ENCODE data around the gene GDF10. TPM values are rescaled to one million over a fixed set of nuclear protein-coding genes. Genes with fewer than 3 reads are reported as not detected.
A peak's percentile ranks its signal among the peaks of the same experiment; 100 is the strongest.

The GDF10 gene
- total RNA-seq, 1 experiment from 2014 or later = 0.24 TPM

- no peak for DNase-seq (ENCODE audit: low spot score)
- Mint-ChIP-seq H3K27ac (no peak overlapping the region), H3K36me3 (no peaks in the 10 kb centered on the region), H3K4me3 (no peak overlapping the region), H3K4me1 (peaks cover 33% of the 10 kb centered on the region), H3K9me3 (no peaks in the 10 kb centered on the region), H3K27me3 (ENCODE audit: low read depth) (no peaks in the 10 kb centered on the region; the same call in 1 of the 2 replicates)
- ChIA-PET POLR2A (no interaction called here), CTCF (interaction anchor here (1.0 to 2.9 kb wide), 4 partner anchors 9 to 261 kb away, joined by 3 to 15 read pairs (median 5); partner anchors contain the start of gene GDF10)
- no peak for TF ChIP-seq CTCF (IDR thresholded peaks at IDR 0.05)
- TF ChIP-seq ZNF317 (CRISPR knock-in tag; IDR thresholded peaks at IDR 0.05; ENCODE audit: borderline replicate concordance, low read depth) = no peak
- no peak for TF ChIP-seq IRF2 (CRISPR knock-in tag; IDR thresholded peaks at IDR 0.05; ENCODE audit: borderline replicate concordance, low read depth)
- TF ChIP-seq ZSCAN18 (CRISPR knock-in tag; IDR thresholded peaks at IDR 0.05) = no peak
- ATAC-seq = no peak
Measured at GRCh38 chr10:47308775-47309174, 8.8 kb downstream of the GDF10 start.

- ChIA-PET CTCF (interaction anchor here (1.0 to 3.9 kb wide), 6 partner anchors 10 to 314 kb away, joined by 3 to 37 read pairs (median 6); partner anchors contain the start of gene GDF10), POLR2A (no interaction called here)
- Mint-ChIP-seq H3K27me3 (ENCODE audit: low read depth) (no peaks in the 10 kb centered on the region; the same call in 1 of the 2 replicates), H3K9me3 (no peaks in the 10 kb centered on the region), H3K27ac (no peak overlapping the region), H3K36me3 (no peaks in the 10 kb centered on the region), H3K4me1 (peaks cover 33% of the 10 kb centered on the region), H3K4me3 (no peak overlapping the region)
- TF ChIP-seq CREB1 (CRISPR knock-in tag; IDR thresholded peaks at IDR 0.05) (no peak), NFYB (CRISPR knock-in tag; conservative IDR thresholded peaks at IDR 0.05; ENCODE audit: low read depth) (no peak), HMGA2 (CRISPR knock-in tag; IDR thresholded peaks at IDR 0.05) (no peak), ETV6 (CRISPR knock-in tag; IDR thresholded peaks at IDR 0.05) (no peak), HMGXB4 (CRISPR knock-in tag; IDR thresholded peaks at IDR 0.05) (no peak), ZBTB43 (CRISPR knock-in tag; IDR thresholded peaks at IDR 0.05) (no peak), ESRRA (CRISPR knock-in tag; IDR thresholded peaks at IDR 0.05; ENCODE audit: borderline replicate concordance) (no peak), STAT6 (CRISPR knock-in tag; conservative IDR thresholded peaks at IDR 0.05; ENCODE audit: low read depth) (no peak), PRRX2 (CRISPR knock-in tag; IDR thresholded peaks at IDR 0.05) (no peak), JUN (CRISPR knock-in tag; IDR thresholded peaks at IDR 0.05) (no peak), SMAD3 (CRISPR knock-in tag; IDR thresholded peaks at IDR 0.05; ENCODE audit: borderline replicate concordance) (no peak), ZNF232 (CRISPR knock-in tag; IDR thresholded peaks at IDR 0.05) (no peak), USF2 (CRISPR knock-in tag; IDR thresholded peaks at IDR 0.05) (no peak), USF1 (CRISPR knock-in tag; IDR thresholded peaks at IDR 0.05) (no peak)
- DNase-seq (ENCODE audit: low spot score) (peak; percentile 55), ATAC-seq (peak; percentile 29)
Measured at GRCh38 chr10:47309408-47310089, 9.6 kb downstream of the GDF10 start.

Measured in WTC11 (cell line).